ENCODE measurements around the gene MORN5.

DNA sequence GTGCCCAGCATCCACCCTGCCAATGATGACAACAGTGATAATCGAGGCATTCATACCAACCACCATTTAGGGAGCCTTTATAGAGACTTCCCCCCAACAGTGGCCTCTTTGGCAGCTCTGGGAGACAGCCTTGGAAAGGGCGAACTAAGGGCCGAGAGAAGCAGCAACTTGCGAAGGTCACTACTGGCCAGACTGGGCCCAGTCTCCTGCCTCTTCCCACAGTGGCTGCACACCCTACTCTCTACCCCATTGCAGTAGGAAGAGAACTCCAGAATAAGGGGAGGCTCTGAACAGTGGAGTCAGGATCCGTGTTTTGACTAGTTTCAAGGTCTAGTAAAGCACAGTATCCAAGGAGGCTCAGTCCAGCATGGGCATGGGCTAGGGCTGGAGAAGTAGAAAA is 63.7 kb downstream of the MORN5 start:
- TF ChIP-seq, protein P1, sequence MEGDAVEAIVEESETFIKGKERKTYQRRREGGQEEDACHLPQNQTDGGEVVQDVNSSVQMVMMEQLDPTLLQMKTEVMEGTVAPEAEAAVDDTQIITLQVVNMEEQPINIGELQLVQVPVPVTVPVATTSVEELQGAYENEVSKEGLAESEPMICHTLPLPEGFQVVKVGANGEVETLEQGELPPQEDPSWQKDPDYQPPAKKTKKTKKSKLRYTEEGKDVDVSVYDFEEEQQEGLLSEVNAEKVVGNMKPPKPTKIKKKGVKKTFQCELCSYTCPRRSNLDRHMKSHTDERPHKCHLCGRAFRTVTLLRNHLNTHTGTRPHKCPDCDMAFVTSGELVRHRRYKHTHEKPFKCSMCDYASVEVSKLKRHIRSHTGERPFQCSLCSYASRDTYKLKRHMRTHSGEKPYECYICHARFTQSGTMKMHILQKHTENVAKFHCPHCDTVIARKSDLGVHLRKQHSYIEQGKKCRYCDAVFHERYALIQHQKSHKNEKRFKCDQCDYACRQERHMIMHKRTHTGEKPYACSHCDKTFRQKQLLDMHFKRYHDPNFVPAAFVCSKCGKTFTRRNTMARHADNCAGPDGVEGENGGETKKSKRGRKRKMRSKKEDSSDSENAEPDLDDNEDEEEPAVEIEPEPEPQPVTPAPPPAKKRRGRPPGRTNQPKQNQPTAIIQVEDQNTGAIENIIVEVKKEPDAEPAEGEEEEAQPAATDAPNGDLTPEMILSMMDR (IDR thresholded peaks at IDR 0.05) = no peak
- no peak for TF ChIP-seq POLR2A (IDR thresholded peaks at IDR 0.05)

Measured in tibial nerve (tissue), 3 donors.